CD4-positive, CD25-positive, alpha-beta regulatory T cell (primary cell): Measurements from ENCODE around the gene PRKCE. TPM values are rescaled to one million over a fixed set of nuclear protein-coding genes. Genes with fewer than 3 reads are reported as not detected.

Source experiments
- ATAC-seq, 2 donors: fragments of 150-1000 bp; cut with Tn5 transposase; one replicate each; pipeline ENCODE4 v1.10.0; 2021; ENCODE audit warnings: low read depth in 2 of 2, moderate number of reproducible peaks in 2 of 2, moderate library complexity in 1 of 2
- DNase-seq, 3 donors: peaks; one replicate each; pipeline versions ENCODE4 v3.0.0 to v3.0.0-alpha.2; 2012 to 2022; ENCODE audit warnings: mixed read lengths in 1 of 3
- H3K27ac ChIP-seq: one replicate; pipeline ENCODE4 v1.7.0; 2013; ENCODE audit warnings: mild to moderate bottlenecking, low read length; ENCODE audit not compliant: insufficient read depth, poor library complexity, severe bottlenecking
- H3K27me3 ChIP-seq: one replicate; pipeline ENCODE4 v1.7.0; 2013; ENCODE audit warnings: low read length; ENCODE audit not compliant: control insufficient read depth, insufficient read depth
- H3K36me3 ChIP-seq: one replicate; pipeline ENCODE4 v1.7.0; 2013; ENCODE audit warnings: mild to moderate bottlenecking, low read length, moderate library complexity; ENCODE audit not compliant: control insufficient read depth, insufficient read depth
- H3K4me1 ChIP-seq: 2 replicates; pipeline ENCODE4 v1.7.0; 2013; ENCODE audit warnings: mild to moderate bottlenecking, low read length; ENCODE audit not compliant: insufficient read depth, control insufficient read depth, poor library complexity, severe bottlenecking
- H3K4me3 ChIP-seq: one replicate; pipeline ENCODE4 v1.7.0; 2013; ENCODE audit warnings: low read depth, mild to moderate bottlenecking, low read length, moderate library complexity
- H3K9me3 ChIP-seq, 2 experiments: 1 replicate in 1 of 2; 2 replicates in 1 of 2; pipeline ENCODE4 v1.7.0; 2013; ENCODE audit warnings: low read length in 2 of 2, mild to moderate bottlenecking in 1 of 2, moderate library complexity in 1 of 2; ENCODE audit not compliant: control insufficient read depth in 2 of 2
- H3K27ac Mint-ChIP-seq, 3 donors: one replicate each; pipeline ENCODE4 v1.8.0; 2020 to 2022; ENCODE audit warnings: mild to moderate bottlenecking in 3 of 3, mixed read lengths in 3 of 3, moderate library complexity in 2 of 3
- H3K27me3 Mint-ChIP-seq: one replicate; pipeline ENCODE4 v1.8.0; 2022; ENCODE audit warnings: mild to moderate bottlenecking, mixed read lengths
- H3K36me3 Mint-ChIP-seq: one replicate; pipeline ENCODE4 v1.8.0; 2020; ENCODE audit warnings: mixed read lengths
- H3K4me1 Mint-ChIP-seq, 4 donors: one replicate each; pipeline ENCODE4 v1.8.0; 2020 to 2022; ENCODE audit warnings: mixed read lengths in 4 of 4, mild to moderate bottlenecking in 1 of 4
- H3K4me3 Mint-ChIP-seq, 4 donors: one replicate each; pipeline ENCODE4 v1.8.0; 2020 to 2022; ENCODE audit warnings: mild to moderate bottlenecking in 4 of 4, mixed read lengths in 4 of 4, moderate library complexity in 3 of 4
- H3K9me3 Mint-ChIP-seq, 7 donors: one replicate each; pipeline ENCODE4 v1.8.0; 2020 to 2022; ENCODE audit warnings: mixed read lengths in 7 of 7, mild to moderate bottlenecking in 3 of 7, moderate library complexity in 2 of 7
- polyA plus RNA-seq, 4 donors: library from polyadenylated mRNA; unstranded; fragments of 300-500 nt; fragmentation: Illumina TruSeq; gene quantifications; one replicate each; pipeline ENCODE4 v1.2.3, GENCODE V29; 2021
- total RNA-seq: library from RNA; stranded (reverse); gene quantifications from one replicate; pipeline ENCODE4 v1.2.3, GENCODE V29; 2022

Gene PRKCE
- total and polyA plus RNA-seq, 5 donors from 2014 or later, result 0.78 to 16.5 (median 1.3) TPM

DNA sequence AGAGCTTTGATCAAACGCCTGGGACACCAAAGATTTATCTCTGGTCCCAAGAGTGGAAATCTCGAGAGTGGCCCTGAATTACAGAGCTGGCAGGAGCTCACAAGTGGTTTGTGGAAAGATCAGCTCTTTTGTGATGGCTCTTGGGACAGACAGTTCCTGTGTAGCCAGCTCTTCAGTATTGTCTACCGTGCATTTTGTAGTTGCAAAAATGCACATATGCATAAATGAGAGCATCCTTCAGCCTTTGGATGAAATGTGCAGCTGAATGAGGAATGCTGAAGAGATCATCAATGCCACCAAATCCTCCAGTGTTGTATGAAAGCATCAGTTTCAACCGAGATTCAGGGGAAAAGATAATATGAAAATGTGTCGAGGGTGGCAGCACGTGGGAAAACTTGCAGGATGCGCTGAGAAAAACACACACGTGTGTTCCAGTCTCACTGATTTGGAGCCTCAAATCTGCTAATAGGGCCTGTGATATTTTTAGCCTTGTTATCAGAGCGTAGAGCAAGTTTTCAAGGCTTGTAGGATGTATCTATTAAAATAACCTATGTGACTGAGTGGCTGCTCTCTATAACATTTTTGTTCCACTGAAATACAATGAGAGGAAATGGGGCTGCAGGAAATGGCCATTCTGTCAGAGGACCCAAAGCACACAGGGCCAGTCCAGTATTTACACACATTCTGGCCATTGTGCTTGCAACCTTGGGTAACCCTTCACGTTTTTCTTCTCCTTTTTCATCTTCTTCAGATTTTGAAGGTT, 138.7 kb downstream of the PRKCE start:
- Mint-ChIP-seq H3K36me3 (no peaks in the 10 kb centered on the region), H3K27ac (no peak overlapping the region), H3K4me3 (no peak overlapping the region), H3K9me3 (no peaks in the 10 kb centered on the region), H3K4me1 (peaks cover 0 to 2% (median 0%) of the 10 kb centered on the region in 4 donors), H3K27me3 (peaks cover 11% of the 10 kb centered on the region)
- Histone ChIP-seq H3K4me3 (no peak overlapping the region), H3K27me3 (no peaks in the 10 kb centered on the region), H3K27ac (no peak overlapping the region), H3K9me3 (no peaks in the 10 kb centered on the region), H3K4me1 (no peaks in the 10 kb centered on the region), H3K36me3 (no peaks in the 10 kb centered on the region)
- ATAC-seq (no peak), DNase-seq (no peak)

DNA sequence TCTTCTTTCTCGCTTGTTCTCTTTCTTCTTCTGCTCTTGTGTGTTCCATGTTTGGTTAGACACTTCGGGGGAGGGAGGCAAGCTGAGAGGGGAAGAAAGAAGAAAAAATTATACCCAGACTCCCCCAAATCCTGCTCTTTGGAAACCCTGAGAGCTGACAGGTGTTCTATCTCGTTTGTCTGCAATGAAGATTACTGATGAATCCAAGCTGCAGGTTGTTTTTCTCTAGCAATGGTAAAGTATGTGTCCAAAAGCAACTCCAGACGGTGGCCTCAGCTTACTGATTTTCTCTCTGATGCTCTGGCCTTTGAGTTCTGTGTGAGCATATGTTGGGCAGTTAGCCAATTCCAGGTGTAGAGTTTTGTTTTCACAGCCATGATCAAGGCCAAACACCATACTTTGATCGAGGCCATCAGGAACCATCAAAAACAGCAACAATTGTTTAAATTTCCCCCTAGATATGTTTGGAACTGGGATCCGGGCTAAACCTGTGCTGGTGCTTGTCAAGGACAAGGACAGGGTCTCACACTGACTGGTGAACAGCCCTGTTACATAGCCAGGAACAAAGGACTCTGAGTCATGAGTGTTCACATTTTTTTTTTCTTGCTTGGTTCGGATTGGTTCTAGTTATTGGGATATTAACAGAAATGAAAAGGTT, 142.0 kb downstream of the PRKCE start:
- Histone ChIP-seq H3K27me3 (no peaks in the 10 kb centered on the region), H3K4me3 (no peak overlapping the region), H3K36me3 (no peaks in the 10 kb centered on the region), H3K27ac (no peak overlapping the region), H3K9me3 (no peaks in the 10 kb centered on the region), H3K4me1 (no peaks in the 10 kb centered on the region)
- Mint-ChIP-seq H3K9me3 (no peaks in the 10 kb centered on the region), H3K27me3 (no peaks in the 10 kb centered on the region), H3K27ac (no peak overlapping the region), H3K4me1 (peaks cover 0 to 3% (median under 1%) of the 10 kb centered on the region in 4 donors), H3K36me3 (peaks cover 5% of the 10 kb centered on the region), H3K4me3 (no peak overlapping the region)
- no peak for ATAC-seq
- no peak for DNase-seq

GRCh38 chr2:45794134-45794617, 142.7 kb downstream of the PRKCE start:
- Mint-ChIP-seq H3K27ac (peak overlapping the region in 1 of 3 donors; percentile 16), H3K9me3 (no peaks in the 10 kb centered on the region), H3K4me1 (peaks cover 0 to 3% (median under 1%) of the 10 kb centered on the region in 4 donors), H3K4me3 (no peak overlapping the region), H3K36me3 (peaks cover 5% of the 10 kb centered on the region), H3K27me3 (no peaks in the 10 kb centered on the region)
- no peaks in the 10 kb centered on the region for H3K36me3 ChIP-seq
- H3K9me3 ChIP-seq, result no peaks in the 10 kb centered on the region
- H3K27ac ChIP-seq, result no peak overlapping the region
- H3K27me3 ChIP-seq, result no peaks in the 10 kb centered on the region
- ATAC-seq (no peak), DNase-seq (no peak)
- H3K4me1 ChIP-seq, result no peaks in the 10 kb centered on the region
- no peak overlapping the region for H3K4me3 ChIP-seq

DNA sequence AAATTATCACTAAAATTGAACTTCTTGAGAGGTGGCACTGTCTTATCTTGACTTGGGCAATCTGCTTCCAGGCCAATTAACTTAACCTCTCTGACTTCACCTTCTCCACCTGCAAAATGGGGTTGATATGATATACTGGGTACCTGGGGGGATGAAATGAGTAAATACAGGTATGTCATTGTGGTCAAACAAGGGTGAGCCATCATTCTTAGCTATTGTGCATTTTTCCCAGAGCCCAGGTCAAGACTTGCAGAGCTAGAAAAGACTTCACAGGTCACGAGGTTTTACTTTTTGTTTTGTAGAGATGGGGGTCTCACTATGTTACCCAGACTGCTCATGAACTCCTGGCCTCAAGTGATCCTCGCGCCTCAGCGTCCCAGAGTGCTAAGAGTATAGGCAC, 145.0 kb downstream of the PRKCE start:
- ATAC-seq (no peak), DNase-seq (no peak)
- H3K4me1 ChIP-seq, result no peaks in the 10 kb centered on the region
- H3K36me3 Mint-ChIP-seq, result peaks cover 5% of the 10 kb centered on the region
- no peaks in the 10 kb centered on the region for H3K27me3 ChIP-seq
- H3K9me3 ChIP-seq, result no peaks in the 10 kb centered on the region
- peaks cover 0 to 12% (median under 1%) of the 10 kb centered on the region in 4 donors for H3K4me1 Mint-ChIP-seq
- no peaks in the 10 kb centered on the region for H3K27me3 Mint-ChIP-seq
- no peak overlapping the region for H3K4me3 ChIP-seq
- H3K27ac ChIP-seq, result no peak overlapping the region
- no peaks in the 10 kb centered on the region for H3K36me3 ChIP-seq
- no peaks in the 10 kb centered on the region for H3K9me3 Mint-ChIP-seq
- H3K27ac Mint-ChIP-seq, result no peak overlapping the region
- H3K4me3 Mint-ChIP-seq, result no peak overlapping the region

DNA sequence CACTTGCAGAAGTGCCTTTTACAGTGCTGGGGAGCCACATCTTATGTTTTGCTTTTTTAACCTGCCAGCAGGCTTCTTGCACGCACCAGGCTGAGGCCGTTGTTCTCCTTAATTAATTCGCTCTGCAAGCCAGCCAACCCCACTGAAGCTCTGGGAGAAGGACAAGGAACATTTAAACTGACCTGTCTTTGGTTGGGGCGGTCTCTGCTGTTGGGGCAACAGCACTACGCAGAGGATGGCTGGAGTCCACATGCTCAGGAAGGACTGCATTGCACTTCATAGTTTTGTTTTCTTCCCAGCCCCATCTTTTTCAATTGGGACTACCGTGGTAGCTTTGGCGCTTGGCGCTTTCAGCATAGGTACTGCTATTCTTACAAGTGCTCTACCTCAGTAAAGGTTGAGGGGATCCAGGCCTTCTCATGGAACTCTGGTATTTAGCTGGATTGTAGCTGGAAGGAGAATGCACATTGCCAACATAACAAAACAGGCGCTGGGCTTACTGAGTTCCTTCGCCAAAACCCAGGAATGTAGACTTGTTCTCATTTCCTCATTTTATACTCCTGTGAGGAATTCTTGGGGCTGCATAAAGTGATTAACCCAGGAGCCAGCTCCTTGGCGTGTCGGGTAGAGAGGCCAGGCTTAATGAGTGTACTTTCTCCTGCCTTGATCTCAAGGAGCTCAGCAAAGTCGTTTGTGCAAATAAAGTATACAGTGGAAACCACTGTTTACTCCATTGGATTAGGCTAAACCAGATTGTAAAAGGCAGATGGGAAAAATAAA, 146.2 kb downstream of the PRKCE start:
- no peak overlapping the region for H3K27ac Mint-ChIP-seq
- Histone ChIP-seq H3K36me3 (no peaks in the 10 kb centered on the region), H3K27me3 (no peaks in the 10 kb centered on the region), H3K27ac (no peak overlapping the region), H3K4me1 (no peaks in the 10 kb centered on the region), H3K9me3 (no peaks in the 10 kb centered on the region), H3K4me3 (no peak overlapping the region)
- H3K27me3 Mint-ChIP-seq, result no peaks in the 10 kb centered on the region
- no peak for DNase-seq
- no peaks in the 10 kb centered on the region for H3K9me3 Mint-ChIP-seq
- no peak overlapping the region for H3K4me3 Mint-ChIP-seq
- peaks cover 5% of the 10 kb centered on the region for H3K36me3 Mint-ChIP-seq
- ATAC-seq, result no peak
- H3K4me1 Mint-ChIP-seq, result peaks cover 0 to 12% (median under 1%) of the 10 kb centered on the region in 4 donors

- ATAC-seq, result no peak
- no peaks in the 10 kb centered on the region for H3K27me3 Mint-ChIP-seq
Measured at GRCh38 chr2:45799679-45800381, 148.4 kb downstream of the PRKCE start.

GRCh38 chr2:45802499-45803138, 151.1 kb downstream of the PRKCE start:
- H3K4me1 ChIP-seq, result no peaks in the 10 kb centered on the region
- no peak for ATAC-seq
- Mint-ChIP-seq H3K4me1 (peaks cover 0 to 10% (median 0%) of the 10 kb centered on the region in 4 donors), H3K27me3 (no peaks in the 10 kb centered on the region), H3K4me3 (no peak overlapping the region), H3K9me3 (peaks cover 0 to 2% (median 0%) of the 10 kb centered on the region in 7 donors), H3K36me3 (no peaks in the 10 kb centered on the region), H3K27ac (no peak overlapping the region)
- H3K27ac ChIP-seq, result no peak overlapping the region
- DNase-seq, result no peak
- H3K36me3 ChIP-seq, result no peaks in the 10 kb centered on the region
- H3K4me3 ChIP-seq, result no peak overlapping the region
- H3K9me3 ChIP-seq, result no peaks in the 10 kb centered on the region
- no peaks in the 10 kb centered on the region for H3K27me3 ChIP-seq

More at GRCh38 chr2:45799679-45800381, 148.4 kb downstream of the PRKCE start:
- Mint-ChIP-seq H3K4me1 (peaks cover 0 to 12% (median 0%) of the 10 kb centered on the region in 4 donors), H3K36me3 (peaks cover 5% of the 10 kb centered on the region), H3K9me3 (no peaks in the 10 kb centered on the region), H3K27ac (no peak overlapping the region), H3K4me3 (no peak overlapping the region)
- no peaks in the 10 kb centered on the region for H3K9me3 ChIP-seq
- H3K4me1 ChIP-seq, result no peaks in the 10 kb centered on the region
- H3K36me3 ChIP-seq, result no peaks in the 10 kb centered on the region
- no peaks in the 10 kb centered on the region for H3K27me3 ChIP-seq
- H3K27ac ChIP-seq, result no peak overlapping the region
- no peak for DNase-seq
- no peak overlapping the region for H3K4me3 ChIP-seq
